Stimulated activated naive CD4-positive, alpha-beta T cell treated with Interleukin-2 at 50 U/mL for 16 hours (primary cell): ENCODE data around the gene DNAH10.

Experiments
- DNase-seq: peaks from one replicate; lab custom pipeline; 2025; lab: John Stamatoyannopoulos, UW

DNAH10 gene

DNA sequence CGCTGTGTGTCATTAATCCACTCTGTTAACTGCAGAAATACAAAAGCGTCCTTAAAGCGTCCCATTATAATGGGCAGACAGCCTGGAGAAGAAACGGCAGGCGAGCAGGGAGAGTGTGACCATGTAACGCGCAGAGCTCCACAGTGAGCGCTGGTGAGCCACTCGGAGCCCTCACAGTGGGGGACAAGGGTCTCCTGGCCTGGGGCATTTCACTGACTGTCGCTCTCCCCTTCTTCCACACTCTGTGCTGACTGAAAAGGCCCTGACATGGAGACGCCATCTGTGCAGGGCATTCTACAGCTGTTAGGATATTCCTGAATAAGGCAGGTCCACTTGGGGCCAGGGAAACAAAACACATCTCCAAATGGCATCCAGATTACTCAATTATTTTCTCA is 186.3 kb downstream of the DNAH10 start:
- no peak for DNase-seq

DNA sequence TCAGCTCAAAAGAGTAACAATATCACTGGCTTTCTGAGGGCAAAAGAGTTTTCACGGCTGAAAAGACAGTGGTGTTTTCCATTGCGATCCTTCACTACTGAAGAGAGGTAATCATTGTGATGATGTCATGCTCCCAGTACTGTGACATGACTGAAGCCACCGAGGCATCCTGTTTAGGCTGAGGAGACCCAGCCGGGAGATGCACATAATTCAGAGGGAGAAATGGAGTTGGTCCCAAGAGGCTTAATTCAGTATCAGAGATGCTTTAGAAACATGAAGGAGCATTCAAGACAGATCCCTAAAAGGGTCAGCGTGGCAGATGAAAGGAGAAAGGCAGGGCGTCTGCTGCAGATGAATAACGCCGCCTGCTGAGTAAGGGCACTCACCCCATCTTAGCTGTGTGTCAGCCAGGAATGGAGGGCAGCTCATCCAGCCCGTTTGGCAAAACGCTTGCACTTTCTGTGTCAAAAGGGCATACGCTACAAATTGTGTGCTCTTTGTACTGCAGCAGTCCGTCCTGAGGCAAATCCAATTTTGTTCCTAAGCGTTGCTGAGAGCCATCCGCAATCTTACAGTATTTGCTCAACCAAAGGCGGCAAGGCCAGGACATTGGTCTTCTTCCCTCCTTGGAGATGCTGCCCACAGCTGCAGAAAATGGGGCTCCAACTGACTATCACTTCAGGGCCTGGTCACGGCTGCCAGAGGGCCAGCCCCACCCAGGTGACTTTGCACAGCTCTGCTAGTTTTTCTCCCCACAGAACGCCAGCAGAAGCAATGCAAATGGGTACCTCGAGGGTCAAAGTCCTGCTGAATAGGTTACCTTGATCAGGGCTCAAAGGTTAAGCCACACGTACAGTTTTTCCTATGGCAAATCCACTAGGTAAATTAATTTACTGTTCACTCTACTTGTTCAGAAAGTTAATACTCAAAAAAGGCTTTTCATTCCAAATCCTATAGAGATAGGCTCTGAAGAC is 187.0 kb downstream of the DNAH10 start:
- no peak for DNase-seq

DNA sequence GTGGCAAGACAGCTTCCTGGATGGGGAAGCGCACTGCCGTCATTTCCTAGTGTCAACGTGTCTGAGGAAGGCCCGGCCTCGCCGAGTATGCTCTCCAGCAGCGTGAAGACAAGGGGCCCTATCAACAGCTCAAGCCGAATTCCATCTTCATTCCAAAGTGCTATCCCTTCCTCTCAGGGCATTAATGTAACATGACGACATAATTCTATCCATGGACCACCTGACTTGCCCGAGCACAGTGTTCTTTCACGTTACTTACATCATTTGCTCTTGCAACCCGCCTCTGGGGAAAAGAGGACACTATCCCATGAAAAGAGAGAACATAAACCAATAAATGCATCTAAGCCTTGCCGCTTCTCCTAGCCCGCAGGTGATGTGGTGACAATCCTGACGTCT is 187.7 kb downstream of the DNAH10 start:
- DNase-seq: no peak

DNA sequence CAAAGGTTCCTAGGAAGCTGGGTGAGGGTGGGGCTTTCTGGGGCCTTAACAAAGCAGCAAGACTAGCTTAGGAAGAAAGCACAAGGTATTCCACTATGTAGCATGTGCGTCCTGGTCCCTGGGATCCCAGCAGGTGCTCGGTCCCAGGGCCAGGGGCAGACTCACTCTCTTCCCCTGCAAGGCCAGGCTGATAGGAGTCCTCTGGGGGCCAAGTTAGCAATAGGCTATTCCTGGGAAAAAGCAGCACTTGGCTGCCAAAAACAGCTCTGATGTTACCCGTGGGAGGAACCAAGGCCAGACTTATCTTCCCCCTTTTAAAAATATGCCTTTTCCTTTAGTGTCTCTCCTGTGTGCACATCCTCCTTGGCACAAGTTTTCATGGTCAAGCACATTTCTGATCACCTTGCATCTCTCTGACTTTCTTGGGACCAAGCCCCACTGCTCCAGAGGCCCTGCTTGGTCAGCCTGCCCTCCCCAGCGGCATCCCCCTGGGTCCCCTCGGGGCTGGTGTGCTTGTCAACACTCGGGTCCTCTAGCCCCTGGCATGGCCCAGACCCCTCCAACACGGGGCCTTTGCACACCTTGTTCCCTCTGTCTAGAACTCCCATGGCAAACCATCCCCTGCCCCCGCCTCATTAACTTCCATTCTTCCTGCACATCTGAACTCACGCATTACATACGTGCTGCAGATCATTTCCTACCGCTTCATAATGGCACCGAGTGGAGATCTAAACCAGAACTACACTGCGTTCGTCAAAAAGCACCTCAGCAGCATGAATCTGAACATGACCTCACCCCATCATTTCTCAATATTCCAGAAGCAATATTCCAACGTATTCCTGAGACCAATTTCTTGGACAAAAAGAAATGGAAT is 188.6 kb downstream of the DNAH10 start:
- no peak for DNase-seq

DNA sequence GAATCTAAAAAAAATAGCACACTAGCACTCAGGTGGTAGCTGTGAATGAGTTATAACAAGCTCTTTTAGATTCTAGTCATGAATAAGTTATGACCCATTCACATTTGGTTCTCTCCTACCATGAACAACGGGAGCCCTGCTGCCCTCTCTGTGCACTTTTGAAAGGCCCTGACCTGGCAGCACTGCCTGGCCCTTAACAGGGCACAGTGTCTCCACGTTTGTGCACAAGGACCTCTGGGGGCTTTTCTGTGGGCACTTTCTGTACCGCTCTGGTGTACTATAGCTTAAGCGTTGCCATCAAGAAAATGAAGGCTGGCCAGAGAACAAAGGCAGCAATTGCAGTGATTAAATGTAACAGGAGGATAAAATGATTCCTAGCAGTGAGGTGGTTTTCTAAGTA is 189.4 kb downstream of the DNAH10 start:
- DNase-seq: no peak

DNA sequence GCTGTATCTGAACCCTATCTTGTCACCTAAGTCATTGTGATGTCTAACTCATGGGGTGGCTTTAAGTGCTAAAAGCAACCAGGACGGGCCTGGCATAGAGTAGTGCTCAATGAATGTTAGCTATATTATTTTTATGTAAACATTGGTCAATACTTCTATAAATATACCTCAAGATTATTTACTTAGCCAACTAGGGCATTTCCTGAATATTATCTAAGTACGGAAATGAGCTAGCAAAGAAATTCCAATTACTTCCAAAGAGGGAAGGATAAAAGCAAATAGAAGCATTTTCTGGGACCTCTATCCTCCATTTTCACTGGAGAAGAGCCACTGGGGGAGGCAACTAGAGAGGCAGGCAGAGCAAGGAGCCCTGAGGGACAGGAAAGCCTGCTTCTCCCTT is 189.9 kb downstream of the DNAH10 start:
- no peak for DNase-seq

DNA sequence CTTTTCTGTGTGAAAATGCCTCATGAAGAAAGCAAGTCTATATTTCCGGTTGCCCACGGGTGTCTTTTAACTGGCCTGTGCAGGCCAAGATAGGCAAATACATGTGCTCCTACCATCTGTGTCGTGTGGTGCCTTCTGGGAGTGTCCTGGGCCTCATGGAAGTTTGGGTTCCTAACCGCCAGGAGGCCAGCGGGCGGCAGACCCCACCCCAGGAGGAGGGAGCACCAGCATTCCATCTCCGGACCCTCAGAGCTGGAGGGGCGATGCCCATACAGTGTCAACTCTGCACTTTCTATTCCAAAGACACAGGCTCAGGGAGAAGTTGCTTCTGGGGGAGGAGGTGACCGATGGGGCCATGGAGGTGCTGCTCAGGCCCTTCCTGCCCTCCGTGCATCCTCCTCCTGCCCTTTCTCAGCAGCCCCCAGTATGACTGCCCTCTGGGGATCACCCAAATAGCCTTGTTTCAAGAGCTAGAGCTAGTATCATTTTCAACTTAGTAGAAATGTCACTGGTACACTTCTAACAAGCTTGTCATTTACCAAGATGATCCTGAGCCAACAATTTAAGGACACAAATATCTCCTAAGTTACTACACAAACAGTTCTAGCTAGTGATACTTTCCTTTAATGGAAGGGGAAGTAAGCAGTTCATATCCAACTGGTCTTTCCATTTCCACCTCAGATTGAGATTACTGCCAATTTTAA is 192.7 kb downstream of the DNAH10 start:
- DNase-seq: no peak

DNA sequence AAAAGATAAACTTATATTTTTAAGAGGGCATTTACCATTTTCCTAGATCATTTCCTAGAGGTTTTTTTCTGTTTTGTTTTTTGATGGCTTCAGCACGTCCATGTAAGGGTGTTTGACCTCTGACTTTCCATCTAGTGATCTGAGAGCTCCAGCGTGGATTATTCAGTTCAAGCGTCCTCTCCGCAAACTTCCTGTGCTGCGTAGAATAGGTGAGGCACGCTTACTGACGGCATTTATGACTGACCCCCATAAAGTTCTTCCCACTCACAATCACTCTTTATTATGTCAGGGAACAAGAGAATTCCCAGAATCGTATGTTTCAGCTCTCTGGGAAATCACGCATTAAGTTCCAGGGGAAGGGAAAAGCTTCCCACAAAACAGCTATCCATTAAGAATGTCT is 194.1 kb downstream of the DNAH10 start:
- no peak for DNase-seq

DNA sequence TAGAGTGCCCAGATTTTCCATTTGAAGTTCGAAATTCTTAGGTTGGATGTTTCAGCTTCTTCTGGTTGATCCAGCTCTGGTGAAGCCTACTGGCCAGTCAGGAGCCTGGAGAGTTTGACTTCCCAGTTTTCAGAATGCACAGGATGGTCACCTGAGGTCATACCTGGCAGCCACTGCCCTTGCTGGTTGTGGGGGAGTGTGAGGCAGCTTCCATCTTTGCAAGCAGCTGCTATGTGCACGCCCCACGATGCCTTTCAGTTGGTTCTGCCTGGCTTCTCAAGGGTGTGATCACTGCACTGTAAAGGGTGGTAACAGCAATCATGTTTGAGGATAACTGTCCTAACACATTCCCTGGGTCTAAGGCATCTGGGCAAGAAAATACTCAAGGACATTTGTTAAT is 195.1 kb downstream of the DNAH10 start:
- DNase-seq: no peak

DNA sequence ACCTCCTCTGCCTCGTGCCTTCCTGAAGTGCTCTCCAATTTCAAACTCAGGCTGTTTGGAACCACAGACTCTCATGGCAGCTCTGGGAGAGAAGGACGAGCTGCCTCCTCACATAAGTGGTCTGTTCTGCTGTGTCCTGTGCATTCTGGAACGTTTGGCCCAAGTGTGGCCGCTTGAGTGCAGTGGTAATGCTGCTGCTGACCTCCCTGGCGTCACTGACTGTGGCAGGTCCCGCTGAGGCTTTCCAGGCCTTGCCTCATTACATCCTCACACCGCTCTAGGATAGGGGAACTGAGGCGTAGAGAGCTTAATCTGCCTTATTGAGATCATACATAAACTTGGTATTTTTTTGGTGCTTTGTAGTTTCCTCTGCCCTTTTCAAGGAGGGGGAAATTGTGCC is 196.4 kb downstream of the DNAH10 start:
- DNase-seq: no peak

DNA sequence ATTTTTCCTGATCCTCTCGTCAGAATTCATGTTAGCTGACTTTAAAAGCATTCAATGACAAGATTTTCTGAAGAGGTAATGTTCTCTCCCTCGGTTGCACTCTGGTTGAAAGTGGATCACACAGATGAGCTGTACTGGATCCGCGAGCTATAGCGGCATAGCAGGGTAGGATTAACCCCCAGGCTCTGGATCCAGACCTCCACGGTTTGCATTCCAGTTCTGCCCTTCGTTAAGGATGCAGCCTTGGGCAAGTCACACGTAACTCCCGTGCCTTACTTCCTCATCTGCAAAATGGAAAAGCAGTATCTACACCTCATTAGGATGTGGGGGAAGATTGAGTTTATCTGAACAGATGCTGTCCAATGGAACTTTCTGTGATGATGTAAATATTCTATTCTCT is 196.8 kb downstream of the DNAH10 start:
- DNase-seq: no peak

DNA sequence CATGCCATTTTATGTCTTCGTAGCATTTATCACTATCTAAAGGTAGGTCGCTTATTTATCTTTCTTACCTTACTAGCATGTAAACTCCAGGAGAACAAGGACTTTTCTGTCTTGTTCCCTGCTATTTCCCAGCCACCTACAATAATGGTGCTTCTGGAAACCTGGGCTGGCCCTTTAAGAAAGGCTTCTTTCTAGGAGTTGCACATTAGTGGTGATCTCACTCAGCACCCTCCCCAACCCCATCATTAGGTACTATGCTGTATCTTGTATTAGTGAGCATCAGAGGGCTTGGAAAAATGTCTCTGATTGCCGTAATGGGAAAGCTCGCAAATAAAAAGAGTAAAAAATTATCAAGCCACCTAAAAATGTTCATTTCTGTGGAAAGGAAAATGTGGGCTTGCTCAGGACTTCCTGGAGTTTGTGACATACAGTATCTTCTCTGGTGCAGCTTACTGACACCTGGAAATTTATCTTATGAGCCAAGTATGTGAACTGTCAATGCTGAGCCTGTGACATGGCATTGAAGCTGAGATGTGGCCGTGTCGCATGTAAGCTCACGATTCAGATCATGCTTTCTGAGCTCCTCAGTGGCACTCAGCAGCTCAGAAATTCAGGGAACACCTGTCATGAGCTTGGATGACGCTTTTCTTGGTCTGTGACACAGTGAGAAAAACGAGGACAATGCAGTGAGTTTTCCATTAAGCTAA is 198.1 kb downstream of the DNAH10 start:
- DNase-seq: no peak

DNA sequence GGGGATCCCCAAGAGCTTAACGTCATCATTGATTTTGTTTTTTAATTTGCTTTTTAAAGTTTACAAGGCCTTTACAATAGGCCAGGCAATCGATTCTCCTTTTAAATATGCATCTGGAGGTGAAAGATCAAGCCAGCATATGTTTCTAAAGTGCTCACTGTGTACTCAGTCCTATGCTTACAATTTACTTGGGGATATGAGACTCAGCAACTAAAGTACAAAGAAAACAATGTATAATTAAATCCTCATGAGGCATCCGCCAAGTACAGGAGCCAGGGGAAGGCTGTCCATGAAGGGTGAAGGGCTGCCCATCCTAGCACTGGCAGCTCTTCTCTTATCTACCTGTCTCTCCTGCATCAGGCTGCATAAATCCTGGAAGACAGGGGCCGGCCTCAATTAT is 198.8 kb downstream of the DNAH10 start:
- DNase-seq: no peak

DNA sequence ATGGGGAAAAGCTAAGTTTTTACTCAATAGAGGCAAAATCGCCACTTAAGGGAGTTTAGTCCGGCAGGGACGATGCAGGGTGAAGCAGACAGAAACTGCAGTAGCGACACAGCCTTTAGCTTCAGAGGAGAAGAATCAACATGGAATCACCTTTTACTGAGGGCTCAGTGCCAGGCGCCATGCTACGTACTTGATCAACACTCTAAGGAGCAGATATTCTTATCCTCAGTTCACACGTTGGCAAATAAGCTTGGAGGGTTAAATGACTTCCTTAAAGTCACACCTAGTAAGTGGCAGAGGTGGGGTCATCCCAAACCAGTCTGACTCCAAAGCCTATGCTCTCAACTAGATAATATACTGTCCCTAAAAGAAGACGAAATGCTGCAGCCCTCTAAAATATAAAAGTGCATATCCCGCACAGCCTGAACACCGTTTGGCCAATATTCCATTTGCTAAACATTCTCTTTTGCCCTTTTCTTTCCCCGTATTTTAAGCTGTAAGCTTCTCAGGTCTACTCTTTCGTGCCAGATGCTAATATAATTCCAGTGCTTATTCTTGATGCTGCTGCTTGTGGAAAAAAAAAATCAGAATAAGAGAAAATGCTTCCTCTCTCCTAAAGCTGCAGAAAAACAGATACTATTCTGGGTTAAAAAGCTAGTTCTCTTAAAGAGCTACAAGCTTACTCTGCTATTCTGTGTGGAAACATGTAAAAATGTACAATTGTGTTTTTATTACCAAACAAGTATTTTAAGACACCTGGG is 199.7 kb downstream of the DNAH10 start:
- DNase-seq: no peak

DNA sequence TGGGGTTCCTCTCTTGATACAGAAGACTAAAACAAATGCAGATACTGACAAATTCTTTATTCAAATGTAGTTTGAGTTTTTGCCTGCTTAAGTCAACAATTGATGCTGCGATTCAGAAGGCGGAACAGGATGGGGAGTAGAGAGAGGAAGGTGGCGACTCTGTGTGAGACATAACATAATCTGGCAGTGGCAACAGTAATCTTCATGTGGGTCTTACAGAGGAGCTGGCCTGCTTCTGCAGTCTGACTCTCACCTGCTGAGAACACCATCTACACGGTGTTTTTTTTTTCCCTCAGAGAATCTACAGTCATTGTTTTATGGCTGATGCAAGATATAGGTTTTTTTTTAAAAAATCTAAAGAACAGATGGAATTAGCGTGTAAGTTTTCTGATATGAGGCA is 200.4 kb downstream of the DNAH10 start:
- DNase-seq: no peak

DNA sequence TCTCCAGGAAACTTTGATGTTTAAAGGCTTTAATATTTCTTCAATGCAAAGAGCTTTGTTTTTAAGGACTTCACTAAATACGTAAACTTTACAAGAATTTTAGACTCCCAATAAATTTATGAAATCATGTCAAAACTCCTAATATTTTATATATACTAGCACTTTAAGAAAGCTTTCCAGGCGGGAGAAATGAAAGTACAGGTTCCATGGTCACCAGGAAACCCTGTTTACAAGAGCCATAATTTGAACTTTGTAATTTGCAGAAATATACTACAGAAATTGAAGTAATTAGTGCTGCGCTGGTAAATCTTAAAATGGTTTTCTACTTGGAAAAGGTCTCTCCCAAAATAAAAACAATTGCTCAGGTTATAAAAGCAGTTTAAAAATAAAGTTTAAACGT is 201.7 kb downstream of the DNAH10 start:
- no peak for DNase-seq

DNA sequence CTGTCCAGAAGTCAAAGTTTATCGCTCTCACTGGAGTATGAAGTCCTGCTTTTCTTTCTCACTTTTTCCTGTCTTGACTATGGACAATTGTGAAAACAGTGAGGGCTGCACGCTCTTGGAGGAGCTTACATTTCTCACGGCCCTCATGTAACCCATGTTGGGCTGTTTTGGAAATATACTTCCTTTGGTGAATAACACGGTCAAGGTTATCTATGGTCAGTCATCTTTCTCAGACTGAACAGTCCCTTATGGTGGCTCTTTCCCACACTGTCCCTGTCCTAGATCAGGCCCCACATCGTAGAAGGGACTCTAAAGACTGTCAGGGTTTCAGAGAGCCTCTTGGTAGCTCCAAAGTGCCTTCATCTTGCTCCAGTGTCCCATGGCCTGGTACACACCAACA is 203.3 kb downstream of the DNAH10 start:
- DNase-seq: no peak

DNA sequence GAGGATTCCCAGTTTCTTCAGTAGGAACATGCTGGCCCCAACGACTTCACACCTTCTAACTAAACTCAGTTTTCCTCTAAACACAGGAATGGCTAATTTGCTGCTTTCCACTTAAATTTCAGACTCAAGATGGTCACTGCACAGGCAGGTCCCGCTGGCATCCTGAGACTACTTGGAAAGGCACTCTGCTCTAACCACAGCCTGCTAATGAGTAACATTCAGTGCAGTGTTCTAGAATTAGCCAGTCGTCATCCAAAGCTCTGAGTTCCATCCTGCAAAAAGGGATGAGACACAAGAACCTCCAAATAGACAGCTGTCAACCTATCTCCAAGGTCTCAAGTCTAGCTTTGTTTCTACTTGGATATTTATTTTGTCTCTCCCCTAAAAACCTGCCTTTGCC is 204.5 kb downstream of the DNAH10 start:
- no peak for DNase-seq

DNA sequence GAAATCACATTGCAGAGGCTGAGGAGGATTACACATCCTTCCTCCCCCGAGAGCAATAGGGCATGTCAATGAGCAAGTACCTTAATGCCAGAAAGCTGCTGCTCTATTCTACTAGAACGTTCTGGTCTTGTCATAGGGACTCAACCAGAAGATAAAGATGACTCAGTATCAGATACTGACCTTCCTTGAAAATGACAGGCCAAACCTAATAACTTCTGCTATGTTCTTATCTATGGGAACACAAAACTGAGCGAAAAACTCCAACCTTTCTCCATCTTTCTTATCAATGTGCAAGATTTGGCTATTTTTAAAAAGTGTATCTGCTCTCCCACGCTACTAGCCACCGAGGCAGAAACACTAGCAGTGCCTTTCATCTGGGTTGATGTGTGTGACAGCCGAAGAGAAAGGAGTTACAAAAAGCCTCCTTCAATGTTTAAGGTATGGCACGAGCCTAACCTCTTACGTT is 205.1 kb downstream of the DNAH10 start:
- DNase-seq: no peak

DNA sequence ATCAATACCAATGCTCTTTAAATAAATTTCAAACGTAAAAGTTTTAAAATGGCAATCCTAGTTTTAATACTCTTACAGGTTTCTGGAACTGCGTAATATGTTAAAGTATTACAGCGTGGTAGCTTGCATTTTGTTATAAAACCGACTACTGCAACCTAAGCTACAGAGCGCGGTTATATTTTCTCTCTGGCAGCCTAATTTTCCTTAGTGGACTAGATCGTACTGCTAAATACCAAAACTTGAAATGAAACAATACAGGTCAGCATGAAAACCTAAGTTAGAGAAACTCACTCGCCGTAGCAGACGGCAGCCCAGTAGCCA is 209.3 kb downstream of the DNAH10 start:
- no peak for DNase-seq
